Lower leg skin (tissue), 4 donors: ENCODE results near the gene ADAM10. TPM values are rescaled to one million over a fixed set of nuclear protein-coding genes. Genes with fewer than 3 reads are reported as not detected.

Experiments
- DNase-seq, 2 donors: peaks; one replicate each; pipeline ENCODE4 v3.0.0-alpha.2; 2019; ENCODE audit warnings: low spot score in 2 of 2
- H3K4me3 ChIP-seq: fragments of 200-600 bp; sonication (generic); 2 replicates; pipeline ENCODE4 v1.5.1; 2017; ENCODE audit warnings: mild to moderate bottlenecking, low read depth; ENCODE audit not compliant: poor library complexity, severe bottlenecking
- CTCF ChIP-seq, 3 donors: fragments of 450-650 bp; IDR thresholded peaks; one replicate each; pipeline ENCODE4 v1.5.1; 2016; ENCODE audit warnings: antibody characterized with exemption in 3 of 3, mild to moderate bottlenecking in 3 of 3, moderate library complexity in 2 of 3
- POLR2A ChIP-seq, 2 donors: fragments of 450-650 bp; IDR thresholded peaks; one replicate each; pipeline ENCODE4 v1.6.1; 2016 to 2017; ENCODE audit warnings: antibody characterized with exemption in 2 of 2, mild to moderate bottlenecking in 1 of 2, moderate library complexity in 1 of 2
- WGBS, 2 donors: methylation state at CpG; one replicate each; pipeline ENCODE4 v1.1.5; 2018; 5-methylcytosine and 5-hydroxymethylcytosine counted together
- intact Hi-C: fragments of 100-400 bp; cut with DNase I; formaldehyde crosslinking; loops from one replicate; pipeline ENCODE4 v1.15.0; 2023; ENCODE audit warnings: low total_unique reads
- total RNA-seq, 4 donors: library from RNA; depleted of rRNA; stranded (reverse); fragments of >200 nt; gene quantifications; one replicate each; pipeline ENCODE4 v1.1.0, GENCODE V29; 2016

ADAM10 gene
- total RNA-seq, 4 donors from 2014 or later: 40.4 to 45.1 (median 44.5) TPM

- no peak for TF ChIP-seq CTCF (IDR thresholded peaks at IDR 0.05)
- TF ChIP-seq POLR2A (IDR thresholded peaks at IDR 0.05): no peak
- 80 to 92% methylated on average over 5 of the region's 5 CpGs for WGBS, 2 donors
- intact Hi-C loops: no loop called here
- H3K4me3 ChIP-seq: no peak overlapping the region
- DNase-seq: no peak
Measured at GRCh38 chr15:58585693-58586443, 163.6 kb downstream of the ADAM10 start.

- intact Hi-C loops: no loop called here
- no peak for TF ChIP-seq CTCF (IDR thresholded peaks at IDR 0.05)
- TF ChIP-seq POLR2A (IDR thresholded peaks at IDR 0.05): no peak
- DNase-seq: no peak
- 80 to 88% methylated on average over 6 of the region's 6 CpGs for WGBS, 2 donors
- no peak overlapping the region for H3K4me3 ChIP-seq
Measured at GRCh38 chr15:58584789-58585461, 164.6 kb downstream of the ADAM10 start.

- intact Hi-C loops: no loop called here
- no peak overlapping the region for H3K4me3 ChIP-seq
- no peak for DNase-seq
- WGBS, 2 donors: 76 to 79% methylated on average over 3 of the region's 3 CpGs
- TF ChIP-seq CTCF (IDR thresholded peaks at IDR 0.05): no peak
- no peak for TF ChIP-seq POLR2A (IDR thresholded peaks at IDR 0.05)
Measured at GRCh38 chr15:58583171-58583908, 166.2 kb downstream of the ADAM10 start.

GRCh38 chr15:58582160-58582559, 167.3 kb downstream of the ADAM10 start:
- 51 to 68% methylated on average over 3 of the region's 3 CpGs for WGBS, 2 donors
- no peak overlapping the region for H3K4me3 ChIP-seq
- TF ChIP-seq POLR2A (IDR thresholded peaks at IDR 0.05): no peak
- TF ChIP-seq CTCF (IDR thresholded peaks at IDR 0.05): no peak
- intact Hi-C loops: no loop called here
- DNase-seq: no peak

GRCh38 chr15:58576657-58577056, 172.8 kb downstream of the ADAM10 start:
- intact Hi-C loops: no loop called here

More at GRCh38 chr15:58576657-58577056, 172.8 kb downstream of the ADAM10 start:
- no peak overlapping the region for H3K4me3 ChIP-seq
- DNase-seq: no peak
- TF ChIP-seq POLR2A (IDR thresholded peaks at IDR 0.05) (no peak), CTCF (IDR thresholded peaks at IDR 0.05) (no peak)
